ENCODE data around the gene ATOH8. TPM values are rescaled to one million over a fixed set of nuclear protein-coding genes. Genes with fewer than 3 reads are reported as not detected.

ATOH8 gene
- total RNA-seq, 2 donors from 2014 or later: 2.5 TPM

GRCh38 chr2:85774126-85774978 is 20.6 kb downstream of the ATOH8 start:
- no peak overlapping the region for H3K27ac ChIP-seq
- no peak for DNase-seq
- TF ChIP-seq CTCF (IDR thresholded peaks at IDR 0.05): no peak
- no peaks in the 10 kb centered on the region for H3K36me3 ChIP-seq
- peaks cover 10% of the 10 kb centered on the region for H3K4me1 ChIP-seq
- no peak overlapping the region for H3K9ac ChIP-seq (ENCODE audit: low read depth in 2 of 2, low read length in 2 of 2)
- intact Hi-C loops (cut with DNase I): no loop called here
- no peak overlapping the region for H3K4me3 ChIP-seq
- H3K9me3 ChIP-seq: no peaks in the 10 kb centered on the region
- H3K27me3 ChIP-seq: no peaks in the 10 kb centered on the region

- H3K4me1 ChIP-seq: peaks cover 10% of the 10 kb centered on the region
- DNase-seq: no peak
Measured at GRCh38 chr2:85775406-85776381, 21.9 kb downstream of the ATOH8 start.

GRCh38 chr2:85776672-85777071 is 22.9 kb downstream of the ATOH8 start:
- Histone ChIP-seq H3K9me3 (no peaks in the 10 kb centered on the region), H3K4me3 (no peak overlapping the region), H3K27me3 (no peaks in the 10 kb centered on the region), H3K9ac (ENCODE audit: low read depth in 2 of 2, low read length in 2 of 2) (no peak overlapping the region), H3K36me3 (no peaks in the 10 kb centered on the region), H3K27ac (no peak overlapping the region), H3K4me1 (peaks cover 5% of the 10 kb centered on the region)
- no peak for DNase-seq
- intact Hi-C loops (cut with DNase I): no loop called here
- no peak for TF ChIP-seq CTCF (IDR thresholded peaks at IDR 0.05)

More at GRCh38 chr2:85775406-85776381, 21.9 kb downstream of the ATOH8 start:
- no peak overlapping the region for H3K27ac ChIP-seq
- intact Hi-C loops (cut with DNase I): no loop called here
- no peak for TF ChIP-seq CTCF (IDR thresholded peaks at IDR 0.05)
- no peak overlapping the region for H3K9ac ChIP-seq (ENCODE audit: low read depth in 2 of 2, low read length in 2 of 2)
- H3K27me3 ChIP-seq: no peaks in the 10 kb centered on the region
- no peak overlapping the region for H3K4me3 ChIP-seq
- no peaks in the 10 kb centered on the region for H3K36me3 ChIP-seq
- H3K9me3 ChIP-seq: no peaks in the 10 kb centered on the region

- H3K9ac ChIP-seq (ENCODE audit: low read depth in 2 of 2, low read length in 2 of 2): no peak overlapping the region
- intact Hi-C loops (cut with DNase I): no loop called here
- no peak overlapping the region for H3K27ac ChIP-seq
- no peak for DNase-seq
- H3K27me3 ChIP-seq: no peaks in the 10 kb centered on the region
- no peaks in the 10 kb centered on the region for H3K36me3 ChIP-seq
- no peak for TF ChIP-seq CTCF (IDR thresholded peaks at IDR 0.05)
- H3K4me3 ChIP-seq: no peak overlapping the region
- no peaks in the 10 kb centered on the region for H3K4me1 ChIP-seq
- no peaks in the 10 kb centered on the region for H3K9me3 ChIP-seq
Measured at GRCh38 chr2:85777441-85777861, 23.7 kb downstream of the ATOH8 start.

- no peaks in the 10 kb centered on the region for H3K4me1 ChIP-seq
- no peak overlapping the region for H3K27ac ChIP-seq
- no peak for DNase-seq
- H3K9ac ChIP-seq (ENCODE audit: low read depth in 2 of 2, low read length in 2 of 2): no peak overlapping the region
- H3K9me3 ChIP-seq: no peaks in the 10 kb centered on the region
- no peak for TF ChIP-seq CTCF (IDR thresholded peaks at IDR 0.05)
- no peaks in the 10 kb centered on the region for H3K27me3 ChIP-seq
- H3K36me3 ChIP-seq: no peaks in the 10 kb centered on the region
- no peak overlapping the region for H3K4me3 ChIP-seq
- intact Hi-C loops (cut with DNase I): no loop called here
Measured at GRCh38 chr2:85778646-85779379, 25.0 kb downstream of the ATOH8 start.

All from colonic mucosa (tissue), 4 donors.